Right lobe of liver (tissue), 4 donors: ENCODE results near the gene PDE4B.
"Not testable (repeated sequence)": the region's sequence is repeated elsewhere in the genome, so short reads cannot be mapped to it uniquely, and the experiment has no call there.

ENCODE experiments used
- POLR2A ChIP-seq: fragments of 450-650 bp; IDR thresholded peaks from one replicate; pipeline ENCODE4 v1.6.1; 2017; ENCODE audit warnings: antibody characterized with exemption, mild to moderate bottlenecking
- TF ChIP-seq, protein P1 (sequence below), 4 donors: fragments of 200-600 bp in 3 of 4; fragments of 450-650 bp in 1 of 4; IDR thresholded peaks; one replicate each; pipeline versions ENCODE4 v1.5.1 to v1.8.0; 2016 to 2022; ENCODE audit warnings: antibody characterized with exemption in 4 of 4, mild to moderate bottlenecking in 2 of 4
- donor health status: DM: no; HTN: no; CAD: no.
- donor health status: DM: no; HTN: no; CAD: no.
- donor health status: DM: no; HTN: yes; CAD: no.

GRCh38 chr1:65967492-65967891 lies 174.8 kb downstream of the PDE4B start:
- TF ChIP-seq, protein P1, sequence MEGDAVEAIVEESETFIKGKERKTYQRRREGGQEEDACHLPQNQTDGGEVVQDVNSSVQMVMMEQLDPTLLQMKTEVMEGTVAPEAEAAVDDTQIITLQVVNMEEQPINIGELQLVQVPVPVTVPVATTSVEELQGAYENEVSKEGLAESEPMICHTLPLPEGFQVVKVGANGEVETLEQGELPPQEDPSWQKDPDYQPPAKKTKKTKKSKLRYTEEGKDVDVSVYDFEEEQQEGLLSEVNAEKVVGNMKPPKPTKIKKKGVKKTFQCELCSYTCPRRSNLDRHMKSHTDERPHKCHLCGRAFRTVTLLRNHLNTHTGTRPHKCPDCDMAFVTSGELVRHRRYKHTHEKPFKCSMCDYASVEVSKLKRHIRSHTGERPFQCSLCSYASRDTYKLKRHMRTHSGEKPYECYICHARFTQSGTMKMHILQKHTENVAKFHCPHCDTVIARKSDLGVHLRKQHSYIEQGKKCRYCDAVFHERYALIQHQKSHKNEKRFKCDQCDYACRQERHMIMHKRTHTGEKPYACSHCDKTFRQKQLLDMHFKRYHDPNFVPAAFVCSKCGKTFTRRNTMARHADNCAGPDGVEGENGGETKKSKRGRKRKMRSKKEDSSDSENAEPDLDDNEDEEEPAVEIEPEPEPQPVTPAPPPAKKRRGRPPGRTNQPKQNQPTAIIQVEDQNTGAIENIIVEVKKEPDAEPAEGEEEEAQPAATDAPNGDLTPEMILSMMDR (IDR thresholded peaks at IDR 0.05): not testable (repeated sequence)
- TF ChIP-seq POLR2A: not testable (repeated sequence)
